Fibroblast of villous mesenchyme (primary cell): ENCODE data around the gene KPNA5. TPM values are rescaled to one million over a fixed set of nuclear protein-coding genes. Genes with fewer than 3 reads are reported as not detected.

ENCODE experiments used
- DNase-seq: peaks from one replicate; pipeline ENCODE4 v3.0.0-alpha.2; 2010; ENCODE audit warnings: low read depth
- H3K4me3 ChIP-seq: 2 replicates; pipeline ENCODE4 v1.5.1; 2011; ENCODE audit warnings: low read depth, mild to moderate bottlenecking, low read length
- CTCF ChIP-seq: IDR thresholded peaks from 2 replicates; pipeline ENCODE4 v1.5.1; 2012; ENCODE audit warnings: low read depth, mild to moderate bottlenecking, low read length; ENCODE audit not compliant: insufficient read depth
- total RNA-seq: library from RNA; depleted of rRNA; stranded (reverse); fragments of >200 nt; gene quantifications from 2 replicates; pipeline ENCODE4 v1.2.3, GENCODE V29; 2012

The KPNA5 gene
- total RNA-seq, 1 donor: 7.8 TPM

- H3K4me3 ChIP-seq: peak overlapping the region; percentile 60
- TF ChIP-seq CTCF: no peak
- DNase-seq: no peak
These were observed 83.1 kb downstream of the KPNA5 start for GRCh38 chr6:116763906-116764628.

GRCh38 chr6:116764629-116764960 is 83.6 kb downstream of the KPNA5 start:
- TF ChIP-seq CTCF: no peak
- DNase-seq: peak; percentile 5
- H3K4me3 ChIP-seq: peak overlapping the region; percentile 60

GRCh38 chr6:116764961-116765841 is 84.2 kb downstream of the KPNA5 start, which contains the start of gene FAM162B:
FAM162B (minus strand) TSS chr6:116765719; CDS start chr6:116765576, 143 bp downstream.
- TF ChIP-seq CTCF: no peak
- H3K4me3 ChIP-seq: peak within 1 kb of the TSS; percentile 60
- DNase-seq: peak; percentile 20

- H3K4me3 ChIP-seq: no peak overlapping the region
- no peak for TF ChIP-seq CTCF
- no peak for DNase-seq
These were observed 85.6 kb downstream of the KPNA5 start for GRCh38 chr6:116766506-116767176.

- no peak overlapping the region for H3K4me3 ChIP-seq
- no peak for TF ChIP-seq CTCF
- DNase-seq: no peak
These were observed 86.7 kb downstream of the KPNA5 start for GRCh38 chr6:116767715-116768114.

- no peak overlapping the region for H3K4me3 ChIP-seq
- TF ChIP-seq CTCF: no peak
- DNase-seq: no peak
These were observed 91.4 kb downstream of the KPNA5 start for GRCh38 chr6:116772450-116772849.
